GM23248 (cell line): ENCODE data around the gene L1TD1.
"Not testable (repeated sequence)": the region's sequence is repeated elsewhere in the genome, so short reads cannot be mapped to it uniquely, and the experiment has no call there.

Experiments used
- EZH2 ChIP-seq: fragments of 200-600 bp; sonication (generic); IDR thresholded peaks from 2 replicates; pipeline ENCODE4 v1.6.1; 2018; ENCODE audit warnings: antibody characterized with exemption, mild to moderate bottlenecking; ENCODE audit not compliant: insufficient read depth, poor library complexity, severe bottlenecking
- EZH2phosphoT487 ChIP-seq: fragments of 200-600 bp; sonication (generic); IDR thresholded peaks from 2 replicates; pipeline ENCODE4 v1.6.1; 2018; ENCODE audit warnings: antibody characterized with exemption, moderate library complexity, mild to moderate bottlenecking, low read depth; ENCODE audit not compliant: insufficient read depth

DNA sequence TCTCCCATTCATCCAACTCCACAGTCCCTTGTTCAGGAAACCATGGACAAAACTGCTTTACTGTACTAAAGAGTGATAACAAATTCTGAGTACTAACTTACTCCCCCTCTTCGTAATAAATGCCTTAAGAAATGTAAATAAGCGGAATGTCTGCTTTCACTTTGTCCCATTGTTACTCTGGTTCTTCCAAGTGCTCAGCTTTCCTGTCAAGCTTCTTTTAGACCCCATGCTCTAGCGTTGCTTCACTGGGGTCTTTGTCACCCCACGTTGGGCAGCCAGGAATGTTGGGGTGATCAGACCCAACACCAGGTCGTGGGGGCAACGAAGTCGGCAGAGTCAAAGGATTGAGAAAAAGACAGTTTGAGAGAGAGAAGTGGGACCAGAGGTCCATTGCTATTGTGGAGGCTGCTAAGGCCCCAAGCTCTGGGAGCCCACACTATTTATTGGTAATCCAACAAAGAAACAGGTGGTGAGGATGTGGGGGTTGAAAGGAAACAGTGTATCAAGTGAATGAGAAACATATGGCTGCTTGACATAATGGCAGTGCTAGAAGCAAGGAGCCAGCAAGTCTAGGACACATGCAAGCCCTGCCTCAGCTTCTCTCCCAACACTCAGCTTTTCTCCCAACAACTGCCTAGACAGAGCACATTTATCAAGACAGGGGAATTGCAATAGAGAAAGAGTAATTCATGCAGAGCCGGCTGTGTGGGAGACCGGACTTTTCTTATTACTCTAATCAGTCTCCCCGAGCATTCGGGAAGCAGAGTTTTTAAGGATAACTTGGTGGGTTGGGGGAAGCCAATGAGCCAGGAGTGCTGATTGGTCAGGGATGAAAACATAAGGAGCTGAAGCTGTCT lies 11.3 kb upstream of the L1TD1 start:
- not testable (repeated sequence) for TF ChIP-seq EZH2, EZH2phosphoT487
